ENCODE data around the gene PICK1. TPM values are rescaled to one million over a fixed set of nuclear protein-coding genes. Genes with fewer than 3 reads are reported as not detected.

Gene PICK1
- total and polyA plus RNA-seq, 10 of the 15 experiments (the other 5 are each of a cell fraction or from before 2014, with no cell fraction given): 0.07 to 19.2 (median 10.9) TPM

DNA sequence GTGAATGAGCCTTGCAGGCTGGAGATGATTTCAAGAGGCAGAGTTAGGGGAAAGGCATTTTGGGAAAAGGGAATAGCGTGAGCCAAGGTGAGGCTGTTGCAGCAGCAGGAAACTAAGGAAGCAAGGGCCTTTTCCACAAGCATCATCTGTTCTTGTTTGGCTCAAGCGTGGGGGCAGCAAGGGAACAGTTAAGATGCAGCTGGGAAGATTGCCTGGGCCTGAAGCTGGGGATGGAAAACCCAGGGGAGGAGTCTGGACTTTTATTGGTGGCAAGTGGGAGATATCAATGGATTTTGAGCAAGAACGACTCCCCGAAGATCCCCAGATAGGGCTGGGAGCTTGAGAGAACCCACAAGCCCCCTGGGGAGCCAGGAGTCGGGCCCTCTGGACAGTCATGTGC is 27.3 kb upstream of the PICK1 start (continued):
- TF ChIP-seq, protein P1, sequence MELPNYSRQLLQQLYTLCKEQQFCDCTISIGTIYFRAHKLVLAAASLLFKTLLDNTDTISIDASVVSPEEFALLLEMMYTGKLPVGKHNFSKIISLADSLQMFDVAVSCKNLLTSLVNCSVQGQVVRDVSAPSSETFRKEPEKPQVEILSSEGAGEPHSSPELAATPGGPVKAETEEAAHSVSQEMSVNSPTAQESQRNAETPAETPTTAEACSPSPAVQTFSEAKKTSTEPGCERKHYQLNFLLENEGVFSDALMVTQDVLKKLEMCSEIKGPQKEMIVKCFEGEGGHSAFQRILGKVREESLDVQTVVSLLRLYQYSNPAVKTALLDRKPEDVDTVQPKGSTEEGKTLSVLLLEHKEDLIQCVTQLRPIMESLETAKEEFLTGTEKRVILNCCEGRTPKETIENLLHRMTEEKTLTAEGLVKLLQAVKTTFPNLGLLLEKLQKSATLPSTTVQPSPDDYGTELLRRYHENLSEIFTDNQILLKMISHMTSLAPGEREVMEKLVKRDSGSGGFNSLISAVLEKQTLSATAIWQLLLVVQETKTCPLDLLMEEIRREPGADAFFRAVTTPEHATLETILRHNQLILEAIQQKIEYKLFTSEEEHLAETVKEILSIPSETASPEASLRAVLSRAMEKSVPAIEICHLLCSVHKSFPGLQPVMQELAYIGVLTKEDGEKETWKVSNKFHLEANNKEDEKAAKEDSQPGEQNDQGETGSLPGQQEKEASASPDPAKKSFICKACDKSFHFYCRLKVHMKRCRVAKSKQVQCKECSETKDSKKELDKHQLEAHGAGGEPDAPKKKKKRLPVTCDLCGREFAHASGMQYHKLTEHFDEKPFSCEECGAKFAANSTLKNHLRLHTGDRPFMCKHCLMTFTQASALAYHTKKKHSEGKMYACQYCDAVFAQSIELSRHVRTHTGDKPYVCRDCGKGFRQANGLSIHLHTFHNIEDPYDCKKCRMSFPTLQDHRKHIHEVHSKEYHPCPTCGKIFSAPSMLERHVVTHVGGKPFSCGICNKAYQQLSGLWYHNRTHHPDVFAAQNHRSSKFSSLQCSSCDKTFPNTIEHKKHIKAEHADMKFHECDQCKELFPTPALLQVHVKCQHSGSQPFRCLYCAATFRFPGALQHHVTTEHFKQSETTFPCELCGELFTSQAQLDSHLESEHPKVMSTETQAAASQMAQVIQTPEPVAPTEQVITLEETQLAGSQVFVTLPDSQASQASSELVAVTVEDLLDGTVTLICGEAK (IDR thresholded peaks at IDR 0.05; ENCODE audit: borderline replicate concordance): no peak
- TF ChIP-seq ZZZ3 (IDR thresholded peaks at IDR 0.05; ENCODE audit: control insufficient read depth, insufficient read length, low read depth) (no peak), CBX5 (IDR thresholded peaks at IDR 0.05; ENCODE audit: low read depth) (no peak), NFIC (IDR thresholded peaks at IDR 0.05; ENCODE audit: low read depth, low read length) (no peak), TARDBP (IDR thresholded peaks at IDR 0.05; ENCODE audit: borderline replicate concordance) (no peak), SP1 (IDR thresholded peaks at IDR 0.05; ENCODE audit: low read depth, low read length) (no peak)
- TF ChIP-seq, protein P2, sequence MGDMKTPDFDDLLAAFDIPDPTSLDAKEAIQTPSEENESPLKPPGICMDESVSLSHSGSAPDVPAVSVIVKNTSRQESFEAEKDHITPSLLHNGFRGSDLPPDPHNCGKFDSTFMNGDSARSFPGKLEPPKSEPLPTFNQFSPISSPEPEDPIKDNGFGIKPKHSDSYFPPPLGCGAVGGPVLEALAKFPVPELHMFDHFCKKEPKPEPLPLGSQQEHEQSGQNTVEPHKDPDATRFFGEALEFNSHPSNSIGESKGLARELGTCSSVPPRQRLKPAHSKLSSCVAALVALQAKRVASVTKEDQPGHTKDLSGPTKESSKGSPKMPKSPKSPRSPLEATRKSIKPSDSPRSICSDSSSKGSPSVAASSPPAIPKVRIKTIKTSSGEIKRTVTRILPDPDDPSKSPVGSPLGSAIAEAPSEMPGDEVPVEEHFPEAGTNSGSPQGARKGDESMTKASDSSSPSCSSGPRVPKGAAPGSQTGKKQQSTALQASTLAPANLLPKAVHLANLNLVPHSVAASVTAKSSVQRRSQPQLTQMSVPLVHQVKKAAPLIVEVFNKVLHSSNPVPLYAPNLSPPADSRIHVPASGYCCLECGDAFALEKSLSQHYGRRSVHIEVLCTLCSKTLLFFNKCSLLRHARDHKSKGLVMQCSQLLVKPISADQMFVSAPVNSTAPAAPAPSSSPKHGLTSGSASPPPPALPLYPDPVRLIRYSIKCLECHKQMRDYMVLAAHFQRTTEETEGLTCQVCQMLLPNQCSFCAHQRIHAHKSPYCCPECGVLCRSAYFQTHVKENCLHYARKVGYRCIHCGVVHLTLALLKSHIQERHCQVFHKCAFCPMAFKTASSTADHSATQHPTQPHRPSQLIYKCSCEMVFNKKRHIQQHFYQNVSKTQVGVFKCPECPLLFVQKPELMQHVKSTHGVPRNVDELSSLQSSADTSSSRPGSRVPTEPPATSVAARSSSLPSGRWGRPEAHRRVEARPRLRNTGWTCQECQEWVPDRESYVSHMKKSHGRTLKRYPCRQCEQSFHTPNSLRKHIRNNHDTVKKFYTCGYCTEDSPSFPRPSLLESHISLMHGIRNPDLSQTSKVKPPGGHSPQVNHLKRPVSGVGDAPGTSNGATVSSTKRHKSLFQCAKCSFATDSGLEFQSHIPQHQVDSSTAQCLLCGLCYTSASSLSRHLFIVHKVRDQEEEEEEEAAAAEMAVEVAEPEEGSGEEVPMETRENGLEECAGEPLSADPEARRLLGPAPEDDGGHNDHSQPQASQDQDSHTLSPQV (IDR thresholded peaks at IDR 0.05): no peak
